OCI-LY1 (cell line): ENCODE measurements around the gene DPYSL3.

Experiments used
- H2AFZ ChIP-seq: fragments of 200-600 bp; sonication (generic), shearing (Covaris generic); 2 replicates; pipeline ENCODE4 v1.6.0; 2014; ENCODE audit warnings: antibody characterized with exemption, mild to moderate bottlenecking, low read length
- H3F3A ChIP-seq: fragments of 200-600 bp; sonication (generic), shearing (Covaris generic); 2 replicates; pipeline ENCODE4 v1.6.0; 2014; ENCODE audit warnings: mild to moderate bottlenecking, antibody characterized with exemption, low read length, moderate library complexity; ENCODE audit not compliant: insufficient read depth
- H3K27ac ChIP-seq: fragments of 200-600 bp; sonication (generic); 2 replicates; pipeline ENCODE4 v1.5.1; 2014; ENCODE audit warnings: low read length, mixed run types, mild to moderate bottlenecking, low read depth; ENCODE audit not compliant: poor library complexity, severe bottlenecking
- H3K27me3 ChIP-seq: fragments of 200-600 bp; sonication (generic); 2 replicates; pipeline ENCODE4 v1.6.0; 2014; ENCODE audit warnings: antibody characterized with exemption, mild to moderate bottlenecking, low read length, moderate library complexity; ENCODE audit not compliant: insufficient read depth
- H3K36me3 ChIP-seq: fragments of 200-600 bp; sonication (generic); 2 replicates; pipeline ENCODE4 v1.6.1; 2014; ENCODE audit warnings: mild to moderate bottlenecking, antibody characterized with exemption, low read length, moderate library complexity, mixed read lengths; ENCODE audit not compliant: insufficient read depth
- H3K4me1 ChIP-seq: fragments of 200-600 bp; sonication (generic); 2 replicates; pipeline ENCODE4 v1.5.1; 2014; ENCODE audit warnings: mild to moderate bottlenecking, low read length, moderate library complexity; ENCODE audit not compliant: insufficient read depth, severe bottlenecking
- H3K4me2 ChIP-seq: fragments of 200-600 bp; sonication (generic), shearing (Covaris generic); 2 replicates; pipeline ENCODE4 v1.6.1; 2014; ENCODE audit warnings: low read length
- H3K4me3 ChIP-seq: fragments of 200-600 bp; sonication (generic); 2 replicates; pipeline ENCODE4 v1.5.1; 2014; ENCODE audit warnings: low read length, low read depth, mild to moderate bottlenecking, mixed read lengths; ENCODE audit not compliant: poor library complexity, severe bottlenecking
- H3K79me2 ChIP-seq: fragments of 200-600 bp; shearing (Covaris generic); 2 replicates; pipeline ENCODE4 v1.6.1; 2016; ENCODE audit warnings: mixed run types, low read length, mixed read lengths; ENCODE audit not compliant: insufficient read depth
- H3K9ac ChIP-seq: fragments of 200-600 bp; sonication (generic), shearing (Covaris generic); 2 replicates; pipeline ENCODE4 v1.6.1; 2014; ENCODE audit warnings: mild to moderate bottlenecking, low read length, mixed read lengths
- H3K9me2 ChIP-seq: fragments of 200-600 bp; sonication (generic), shearing (Covaris generic); 2 replicates; pipeline ENCODE4 v1.6.1; 2014; ENCODE audit warnings: low read depth, mild to moderate bottlenecking, low read length, mixed read lengths
- H3K9me3 ChIP-seq: fragments of 200-600 bp; shearing (Covaris generic); 2 replicates; pipeline ENCODE4 v1.6.1; 2014; ENCODE audit warnings: low read length, mixed read lengths
- H4K20me1 ChIP-seq: fragments of 200-600 bp; sonication (generic), shearing (Covaris generic); 2 replicates; pipeline ENCODE4 v1.6.0; 2016; ENCODE audit warnings: mild to moderate bottlenecking, low read length; ENCODE audit not compliant: insufficient read depth
- CTCF ChIP-seq: fragments of 200-600 bp; sonication (generic), shearing (Covaris generic); IDR thresholded peaks from 2 replicates; pipeline ENCODE4 v1.5.1; 2017; ENCODE audit warnings: mild to moderate bottlenecking, antibody characterized with exemption, low read length, moderate library complexity, mixed read lengths
- EZH2 ChIP-seq: fragments of 200-600 bp; sonication (generic), shearing (Covaris generic); IDR thresholded peaks from 2 replicates; pipeline ENCODE4 v1.8.0; 2017; ENCODE audit warnings: borderline replicate concordance, mixed run types, mild to moderate bottlenecking, antibody characterized with exemption, low read length, moderate library complexity, mixed read lengths

The DPYSL3 gene

GRCh38 chr5:147381555-147381954 is 128.3 kb downstream of the DPYSL3 start:
- H3K27ac ChIP-seq, result no peak overlapping the region
- H3K9me2 ChIP-seq, result no peaks in the 10 kb centered on the region
- no peak overlapping the region for H2AFZ ChIP-seq
- no peaks in the 10 kb centered on the region for H3K36me3 ChIP-seq
- no peaks in the 10 kb centered on the region for H4K20me1 ChIP-seq
- H3K27me3 ChIP-seq, result no peaks in the 10 kb centered on the region
- H3K4me2 ChIP-seq, result no peak overlapping the region
- H3F3A ChIP-seq, result no peaks in the 10 kb centered on the region
- H3K79me2 ChIP-seq, result no peaks in the 10 kb centered on the region
- no peak overlapping the region for H3K9ac ChIP-seq
- TF ChIP-seq EZH2 (no peak), CTCF (no peak)
- H3K4me1 ChIP-seq, result no peaks in the 10 kb centered on the region
- H3K4me3 ChIP-seq, result no peak overlapping the region
- no peaks in the 10 kb centered on the region for H3K9me3 ChIP-seq

DNA sequence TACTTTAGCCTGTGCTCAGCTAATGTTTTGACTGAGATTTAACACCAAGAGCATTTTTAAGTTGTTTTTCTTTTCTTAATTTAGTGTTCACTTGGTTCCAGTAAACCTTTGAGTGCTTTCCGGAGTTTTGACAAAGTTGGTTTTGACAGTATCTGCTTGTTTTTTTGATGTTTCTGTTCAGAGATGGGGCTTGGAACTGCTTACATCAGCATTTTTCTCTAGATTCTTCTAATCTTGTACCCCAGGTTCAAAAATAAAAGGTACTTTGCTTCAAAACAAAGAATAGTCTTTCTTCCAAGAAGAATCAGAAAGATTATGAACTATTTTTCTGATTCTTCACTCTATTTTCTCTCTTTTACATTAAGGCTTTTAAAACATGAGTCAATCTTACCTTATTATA is 132.2 kb downstream of the DPYSL3 start:
- H3K9ac ChIP-seq, result no peak overlapping the region
- no peaks in the 10 kb centered on the region for H3K4me1 ChIP-seq
- H3K27me3 ChIP-seq, result no peaks in the 10 kb centered on the region; the same call in 1 of the 2 replicates
- no peak overlapping the region for H3K4me2 ChIP-seq
- no peaks in the 10 kb centered on the region for H3K9me3 ChIP-seq
- no peaks in the 10 kb centered on the region for H3K36me3 ChIP-seq
- TF ChIP-seq CTCF (no peak), EZH2 (no peak)
- H3K9me2 ChIP-seq, result no peaks in the 10 kb centered on the region
- no peaks in the 10 kb centered on the region for H3F3A ChIP-seq
- H3K27ac ChIP-seq, result no peak overlapping the region
- no peaks in the 10 kb centered on the region for H4K20me1 ChIP-seq
- no peak overlapping the region for H2AFZ ChIP-seq
- no peak overlapping the region for H3K4me3 ChIP-seq
- H3K79me2 ChIP-seq, result no peaks in the 10 kb centered on the region

DNA sequence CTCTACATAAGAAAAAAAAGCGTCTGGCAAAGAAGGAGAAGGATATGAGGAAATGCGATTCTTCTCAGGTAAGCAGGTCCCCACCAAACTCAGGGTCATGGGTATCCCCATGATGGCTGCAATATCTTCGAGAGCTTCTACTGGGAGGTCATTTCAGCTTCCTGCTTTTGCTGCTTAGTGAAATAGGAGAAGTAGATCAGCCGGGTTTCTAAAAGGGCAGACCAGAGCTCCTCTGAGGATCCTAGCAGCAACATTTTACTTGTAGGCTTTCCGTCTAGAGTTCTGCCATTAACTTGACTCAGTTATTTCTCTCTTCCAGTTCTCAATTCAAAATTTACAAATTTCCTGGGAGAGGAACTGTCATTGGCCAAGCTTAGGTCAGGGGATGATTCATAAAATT is 134.7 kb downstream of the DPYSL3 start:
- no peaks in the 10 kb centered on the region for H3K9me2 ChIP-seq
- H3K4me1 ChIP-seq, result no peaks in the 10 kb centered on the region
- no peak overlapping the region for H2AFZ ChIP-seq
- H3K9ac ChIP-seq, result no peak overlapping the region
- no peaks in the 10 kb centered on the region for H3K36me3 ChIP-seq
- TF ChIP-seq CTCF (no peak), EZH2 (no peak)
- H3K4me2 ChIP-seq, result no peak overlapping the region
- no peak overlapping the region for H3K27ac ChIP-seq
- no peaks in the 10 kb centered on the region for H4K20me1 ChIP-seq
- no peaks in the 10 kb centered on the region; the same call in 1 of the 2 replicates for H3K27me3 ChIP-seq
- no peaks in the 10 kb centered on the region for H3K9me3 ChIP-seq
- no peaks in the 10 kb centered on the region for H3K79me2 ChIP-seq
- no peaks in the 10 kb centered on the region for H3F3A ChIP-seq
- H3K4me3 ChIP-seq, result no peak overlapping the region
